Esophagus squamous epithelium (tissue), 4 donors: ENCODE measurements around the gene GBE1.

Experiments used
- POLR2A ChIP-seq, 4 donors: fragments of 450-650 bp; IDR thresholded peaks; one replicate each; pipeline ENCODE4 v1.6.1; 2017; ENCODE audit warnings: antibody characterized with exemption in 4 of 4, mild to moderate bottlenecking in 4 of 4, moderate library complexity in 3 of 4
- TF ChIP-seq, protein P1 (sequence below), 6 experiments: fragments of 450-650 bp in 4 of 6; fragments of 200-600 bp in 2 of 6; sonication (generic) in 2 of 6; IDR thresholded peaks; one replicate each; pipeline ENCODE4 v1.5.1; 2016 to 2019; ENCODE audit warnings: antibody characterized with exemption in 6 of 6, mild to moderate bottlenecking in 4 of 6, moderate library complexity in 4 of 6

GRCh38 chr3:81709606-81710005 lies 51.8 kb downstream of the GBE1 start:
- no peak for TF ChIP-seq POLR2A (IDR thresholded peaks at IDR 0.05)
- TF ChIP-seq, protein P1, sequence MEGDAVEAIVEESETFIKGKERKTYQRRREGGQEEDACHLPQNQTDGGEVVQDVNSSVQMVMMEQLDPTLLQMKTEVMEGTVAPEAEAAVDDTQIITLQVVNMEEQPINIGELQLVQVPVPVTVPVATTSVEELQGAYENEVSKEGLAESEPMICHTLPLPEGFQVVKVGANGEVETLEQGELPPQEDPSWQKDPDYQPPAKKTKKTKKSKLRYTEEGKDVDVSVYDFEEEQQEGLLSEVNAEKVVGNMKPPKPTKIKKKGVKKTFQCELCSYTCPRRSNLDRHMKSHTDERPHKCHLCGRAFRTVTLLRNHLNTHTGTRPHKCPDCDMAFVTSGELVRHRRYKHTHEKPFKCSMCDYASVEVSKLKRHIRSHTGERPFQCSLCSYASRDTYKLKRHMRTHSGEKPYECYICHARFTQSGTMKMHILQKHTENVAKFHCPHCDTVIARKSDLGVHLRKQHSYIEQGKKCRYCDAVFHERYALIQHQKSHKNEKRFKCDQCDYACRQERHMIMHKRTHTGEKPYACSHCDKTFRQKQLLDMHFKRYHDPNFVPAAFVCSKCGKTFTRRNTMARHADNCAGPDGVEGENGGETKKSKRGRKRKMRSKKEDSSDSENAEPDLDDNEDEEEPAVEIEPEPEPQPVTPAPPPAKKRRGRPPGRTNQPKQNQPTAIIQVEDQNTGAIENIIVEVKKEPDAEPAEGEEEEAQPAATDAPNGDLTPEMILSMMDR (IDR thresholded peaks at IDR 0.05): no peak
